NOMO-1 treated with dmso at 0.1 percent for 144 hours (cell line): ENCODE data around the gene TTC14.
"Not testable (repeated sequence)": the region's sequence is repeated elsewhere in the genome, so short reads cannot be mapped to it uniquely, and the experiment has no call there.

Experiments
- DNase-seq: peaks from one replicate; lab custom pipeline; 2025; ENCODE audit not compliant: unreplicated experiment; lab: John Stamatoyannopoulos, UW

The TTC14 gene

GRCh38 chr3:180601688-180602666, at the start of gene TTC14:
TTC14 (plus strand) TSS chr3:180602163; CDS start chr3:180602262, 99 bp downstream.
- DNase-seq = peak; percentile 99

- no peak for DNase-seq
Measured at GRCh38 chr3:180563406-180563805, 38.6 kb upstream of the TTC14 start.

GRCh38 chr3:180564676-180565075, 37.3 kb upstream of the TTC14 start:
- no peak for DNase-seq

GRCh38 chr3:180570238-180570637, 31.7 kb upstream of the TTC14 start:
- DNase-seq = peak; percentile 71

GRCh38 chr3:180571831-180572598, 29.9 kb upstream of the TTC14 start:
- peak; percentile 83 for DNase-seq

- DNase-seq = no peak
Measured at GRCh38 chr3:180575571-180575970, 26.4 kb upstream of the TTC14 start.

- DNase-seq = no peak
Measured at GRCh38 chr3:180580934-180581333, 21.0 kb upstream of the TTC14 start.

GRCh38 chr3:180590396-180590795, 11.6 kb upstream of the TTC14 start:
- DNase-seq = no peak

GRCh38 chr3:180593631-180594030, 8.3 kb upstream of the TTC14 start:
- DNase-seq = not testable (repeated sequence)

- peak; percentile 15 for DNase-seq
Measured at GRCh38 chr3:180594631-180595558, 7.1 kb upstream of the TTC14 start.

GRCh38 chr3:180595559-180595935, 6.4 kb upstream of the TTC14 start:
- DNase-seq = no peak

- no peak for DNase-seq
Measured at GRCh38 chr3:180600473-180600872, 1.5 kb upstream of the TTC14 start.

- no peak for DNase-seq
Measured at GRCh38 chr3:180611006-180611405, 9.0 kb downstream of the TTC14 start.

GRCh38 chr3:180612364-180612763, 10.4 kb downstream of the TTC14 start:
- DNase-seq = no peak

GRCh38 chr3:180615954-180616353, 14.0 kb downstream of the TTC14 start:
- DNase-seq = no peak

- DNase-seq = no peak
Measured at GRCh38 chr3:180617049-180617448, 15.1 kb downstream of the TTC14 start.

GRCh38 chr3:180618563-180618962, 16.6 kb downstream of the TTC14 start:
- not testable (repeated sequence) for DNase-seq

GRCh38 chr3:180619723-180620122, 17.8 kb downstream of the TTC14 start:
- no peak for DNase-seq

GRCh38 chr3:180624714-180625113, 22.8 kb downstream of the TTC14 start:
- DNase-seq = no peak

GRCh38 chr3:180626844-180627243, 24.9 kb downstream of the TTC14 start:
- no peak for DNase-seq

GRCh38 chr3:180630371-180630770, 28.4 kb downstream of the TTC14 start:
- no peak for DNase-seq
